ENCODE results near the gene SULT1E1.

GRCh38 chr4:69813628-69814027 is 46.3 kb downstream of the SULT1E1 start:
- no peak for TF ChIP-seq POLR2A (IDR thresholded peaks at IDR 0.05)
- TF ChIP-seq, protein P1, sequence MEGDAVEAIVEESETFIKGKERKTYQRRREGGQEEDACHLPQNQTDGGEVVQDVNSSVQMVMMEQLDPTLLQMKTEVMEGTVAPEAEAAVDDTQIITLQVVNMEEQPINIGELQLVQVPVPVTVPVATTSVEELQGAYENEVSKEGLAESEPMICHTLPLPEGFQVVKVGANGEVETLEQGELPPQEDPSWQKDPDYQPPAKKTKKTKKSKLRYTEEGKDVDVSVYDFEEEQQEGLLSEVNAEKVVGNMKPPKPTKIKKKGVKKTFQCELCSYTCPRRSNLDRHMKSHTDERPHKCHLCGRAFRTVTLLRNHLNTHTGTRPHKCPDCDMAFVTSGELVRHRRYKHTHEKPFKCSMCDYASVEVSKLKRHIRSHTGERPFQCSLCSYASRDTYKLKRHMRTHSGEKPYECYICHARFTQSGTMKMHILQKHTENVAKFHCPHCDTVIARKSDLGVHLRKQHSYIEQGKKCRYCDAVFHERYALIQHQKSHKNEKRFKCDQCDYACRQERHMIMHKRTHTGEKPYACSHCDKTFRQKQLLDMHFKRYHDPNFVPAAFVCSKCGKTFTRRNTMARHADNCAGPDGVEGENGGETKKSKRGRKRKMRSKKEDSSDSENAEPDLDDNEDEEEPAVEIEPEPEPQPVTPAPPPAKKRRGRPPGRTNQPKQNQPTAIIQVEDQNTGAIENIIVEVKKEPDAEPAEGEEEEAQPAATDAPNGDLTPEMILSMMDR (IDR thresholded peaks at IDR 0.05) = no peak

Measured in vagina (tissue), 2 donors.